NCI-H187 (cell line): Measurements from ENCODE around the gene MRTFA.
A peak's percentile ranks its signal among the peaks of the same experiment; 100 is the strongest.
"Not testable (repeated sequence)": the region's sequence is repeated elsewhere in the genome, so short reads cannot be mapped to it uniquely, and the experiment has no call there.

Source experiments
- DNase-seq, 2 experiments: peaks; one replicate each; lab custom pipeline; 2025; lab: John Stamatoyannopoulos, UW

MRTFA gene

GRCh38 chr22:40636380-40637182, at the start of gene MRTFA:
TSS of gene MRTFA (minus strand) at chr22:40636719.
- peak; percentile 89 to 96 for DNase-seq

DNA sequence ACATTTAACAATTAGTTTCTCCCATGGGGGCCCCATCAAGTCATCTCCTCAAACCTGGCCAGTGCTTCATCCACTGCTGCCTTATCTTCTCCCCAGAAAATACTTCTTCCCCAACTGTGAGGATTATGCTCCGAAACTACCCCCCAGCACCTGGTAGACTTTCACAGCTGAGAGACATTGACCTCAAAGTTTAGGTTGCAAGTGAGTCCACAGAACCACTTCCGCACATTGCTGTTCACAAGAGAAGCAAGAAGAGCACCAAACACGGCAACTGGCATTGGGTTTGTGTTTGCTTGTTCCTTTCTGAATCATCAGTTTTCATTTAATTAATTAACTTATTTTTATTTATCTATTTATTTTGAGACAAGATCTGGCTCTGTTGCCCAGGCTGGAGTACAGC, 48.9 kb upstream of the MRTFA start:
- DNase-seq, result no peak

DNA sequence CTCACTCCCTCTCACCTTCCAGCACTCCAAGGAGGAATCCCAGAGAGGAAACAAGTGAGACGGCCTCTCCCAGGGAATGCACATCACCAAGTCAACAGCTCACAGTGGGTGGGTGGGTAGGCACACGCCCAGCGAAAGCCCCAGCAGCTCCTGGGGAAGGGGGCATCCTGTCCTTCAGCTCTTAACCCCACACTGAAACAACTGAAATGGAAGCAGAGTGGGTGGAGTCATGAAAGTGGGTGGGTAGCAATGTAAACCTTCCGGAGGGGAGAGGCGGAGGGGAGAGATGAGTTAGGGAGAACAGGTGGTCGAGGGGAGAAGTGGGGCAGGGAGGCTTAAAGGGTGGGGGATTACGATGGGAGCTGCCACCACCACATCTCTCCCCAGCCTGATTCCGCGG, 48.2 kb upstream of the MRTFA start:
- DNase-seq, result no peak

DNA sequence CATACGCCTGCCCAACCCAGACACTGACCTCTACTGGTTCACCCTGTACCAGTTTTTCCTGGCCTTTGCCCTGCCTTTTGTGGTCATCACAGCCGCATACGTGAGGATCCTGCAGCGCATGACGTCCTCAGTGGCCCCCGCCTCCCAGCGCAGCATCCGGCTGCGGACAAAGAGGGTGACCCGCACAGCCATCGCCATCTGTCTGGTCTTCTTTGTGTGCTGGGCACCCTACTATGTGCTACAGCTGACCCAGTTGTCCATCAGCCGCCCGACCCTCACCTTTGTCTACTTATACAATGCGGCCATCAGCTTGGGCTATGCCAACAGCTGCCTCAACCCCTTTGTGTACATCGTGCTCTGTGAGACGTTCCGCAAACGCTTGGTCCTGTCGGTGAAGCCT, 44.9 kb upstream of the MRTFA start:
- DNase-seq, result no peak

- no peak for DNase-seq
Measured at GRCh38 chr22:40680819-40681183, 44.3 kb upstream of the MRTFA start.

DNA sequence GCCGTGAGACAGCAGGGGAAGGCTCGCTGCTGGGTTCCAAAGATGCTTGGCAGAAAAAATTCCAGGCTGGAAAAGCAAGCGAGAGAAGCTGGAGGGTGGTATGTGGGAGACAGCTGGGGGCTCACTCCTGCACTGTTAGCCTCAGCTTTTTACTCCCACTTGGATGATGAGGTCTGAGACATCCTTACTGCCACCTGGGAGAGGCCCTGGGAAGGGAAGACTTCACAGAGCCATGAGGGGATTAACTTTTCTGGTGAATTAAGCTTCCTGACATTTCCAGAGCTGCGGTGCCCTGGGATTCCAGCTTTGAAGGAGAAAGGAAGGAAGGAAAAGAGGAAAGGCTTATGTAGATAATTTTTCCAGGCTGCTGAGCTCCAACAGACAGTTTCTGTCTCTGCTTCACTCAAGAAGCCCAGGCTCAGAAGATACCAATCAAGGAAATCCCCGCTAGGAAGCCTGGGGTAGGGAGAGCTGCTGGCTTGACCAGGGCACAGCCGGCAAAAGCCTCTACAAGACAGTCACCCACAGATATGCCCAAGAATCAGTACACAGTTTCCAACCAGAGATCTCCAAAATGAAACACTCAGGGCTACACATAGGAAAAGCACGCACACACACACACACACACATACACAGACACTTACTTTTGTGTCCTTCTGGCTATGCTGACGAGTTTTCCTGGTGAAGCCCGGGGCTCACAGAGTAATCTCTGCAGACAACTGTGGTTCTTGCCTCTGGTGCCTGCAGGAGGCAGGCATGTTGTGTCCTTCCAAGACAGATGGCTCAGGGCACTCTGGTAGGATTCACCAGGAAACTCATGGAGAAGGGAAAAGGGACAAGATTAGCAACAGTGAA, 43.7 kb upstream of the MRTFA start:
- no peak for DNase-seq

- DNase-seq, result no peak
Measured at GRCh38 chr22:40679249-40679963, 42.9 kb upstream of the MRTFA start, which contains the start of gene MCHR1. TSS of gene MCHR1 (plus strand) at chr22:40679484. CDS start at chr22:40679653, 169 bp downstream.

DNA sequence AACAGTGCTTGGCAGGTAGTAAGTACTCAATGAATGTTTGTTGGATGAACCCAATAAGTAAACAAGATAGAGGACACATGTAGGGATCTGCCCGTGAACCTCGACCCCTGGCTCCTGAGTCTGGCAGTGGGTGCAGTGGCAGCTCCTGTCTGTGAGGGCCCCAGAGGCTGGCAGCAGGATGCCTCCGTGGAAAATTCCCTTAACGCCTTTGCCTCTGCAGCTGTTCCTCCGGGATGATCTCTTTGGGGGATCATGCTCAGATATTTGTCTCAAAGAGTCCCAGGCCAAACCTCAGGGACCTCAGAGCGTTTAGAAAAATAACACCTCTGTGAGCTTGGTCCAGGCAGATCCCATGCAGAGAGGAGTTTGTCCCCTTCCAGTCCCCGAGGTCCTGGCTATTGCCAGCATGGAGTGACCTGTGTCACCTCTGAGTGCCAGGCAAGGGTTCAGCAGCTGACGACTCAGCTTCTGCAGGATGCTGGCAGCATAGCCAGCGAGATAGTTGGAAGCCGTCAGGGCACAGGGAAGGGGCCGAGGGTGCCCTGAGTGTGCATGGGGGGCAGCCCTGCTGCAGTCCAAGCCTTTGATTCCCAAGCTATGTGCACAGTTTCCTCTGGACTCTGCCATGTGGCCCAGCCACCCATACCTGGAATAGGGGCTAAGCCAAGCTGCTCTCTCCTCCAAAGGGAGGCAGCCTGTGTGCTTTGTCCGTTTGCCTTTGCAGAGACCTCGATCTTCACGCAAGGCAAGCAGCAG, 42.2 kb upstream of the MRTFA start:
- DNase-seq, result no peak

DNA sequence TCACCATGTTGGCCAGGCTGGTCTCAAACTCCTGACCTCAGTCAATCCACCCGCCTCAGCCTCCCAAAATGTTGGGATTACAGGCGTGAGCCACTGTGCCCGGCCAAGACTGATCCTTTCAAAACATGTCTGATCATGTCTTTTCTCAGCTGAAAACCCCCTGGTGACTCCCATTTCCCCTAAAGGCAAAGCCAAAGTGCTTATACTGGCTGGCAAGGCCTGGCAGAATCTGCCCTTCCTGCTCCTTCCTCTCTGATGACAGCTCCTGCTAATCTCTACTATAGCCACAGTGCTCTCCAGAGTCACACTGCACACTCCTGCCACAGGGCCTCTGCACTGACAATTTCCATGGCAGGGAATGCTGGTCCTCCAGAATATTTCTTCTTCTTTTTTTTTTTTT, 40.1 kb upstream of the MRTFA start:
- DNase-seq, result no peak

GRCh38 chr22:40676166-40676565, 39.6 kb upstream of the MRTFA start:
- not testable (repeated sequence) for DNase-seq

- DNase-seq, result no peak
Measured at GRCh38 chr22:40674274-40674673, 37.8 kb upstream of the MRTFA start.

GRCh38 chr22:40673017-40673416, 36.5 kb upstream of the MRTFA start:
- no peak for DNase-seq

- DNase-seq, result no peak
Measured at GRCh38 chr22:40671796-40672360, 35.4 kb upstream of the MRTFA start.

- DNase-seq, result no peak
Measured at GRCh38 chr22:40671369-40671768, 34.9 kb upstream of the MRTFA start.

GRCh38 chr22:40670058-40670457, 33.5 kb upstream of the MRTFA start:
- DNase-seq, result no peak

- no peak for DNase-seq
Measured at GRCh38 chr22:40668611-40669411, 32.3 kb upstream of the MRTFA start.

GRCh38 chr22:40666151-40666848, 29.8 kb upstream of the MRTFA start:
- DNase-seq, result no peak

DNA sequence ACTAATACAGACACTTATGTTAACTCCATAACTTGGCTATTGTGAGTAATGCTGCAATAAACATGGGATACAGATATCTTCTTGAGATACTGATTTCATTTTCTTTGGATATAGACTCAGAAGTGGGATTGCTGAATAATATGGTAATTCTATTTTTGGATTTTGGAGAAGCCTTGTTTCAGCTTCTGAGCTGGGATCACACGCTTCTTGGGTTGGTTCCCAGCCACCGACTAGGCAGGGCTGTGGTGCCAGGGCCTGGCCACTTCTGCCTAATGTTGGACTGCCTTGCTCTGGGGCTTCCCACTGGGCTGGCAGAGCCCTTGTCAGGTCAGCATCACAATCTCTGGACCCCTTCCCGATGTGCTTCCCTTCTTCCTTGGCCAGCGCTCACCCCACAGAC, 28.8 kb upstream of the MRTFA start:
- DNase-seq, result no peak

GRCh38 chr22:40661671-40662070, 25.2 kb upstream of the MRTFA start:
- DNase-seq, result no peak

- DNase-seq, result no peak
Measured at GRCh38 chr22:40660730-40661129, 24.2 kb upstream of the MRTFA start.
